IMR-90 (cell line): ENCODE results near the gene ZNF98. TPM values are rescaled to one million over a fixed set of nuclear protein-coding genes. Genes with fewer than 3 reads are reported as not detected.

ENCODE experiments used
- ATAC-seq: fragments of 200-7000 bp; cut with Tn5 transposase; 2 replicates; pipeline ENCODE4 v1.9.1; 2020; ENCODE audit warnings: low read depth, mild to moderate bottlenecking, moderate library complexity
- BruUV-seq: library from RNA; stranded (reverse); fragments of 400-500 nt; replicated peaks from 2 replicates; lab custom pipeline; 2021; lab: Mats Ljungman, UMichigan
- CTCF ChIA-PET: fragments of 300-600 bp; formaldehyde crosslinking; extraction: SDS; loops from one replicate; lab custom pipeline; 2021; ENCODE audit warnings: antibody characterized with exemption; lab: Yijun Ruan, JAX
- POLR2A ChIA-PET: fragments of 300-600 bp; sonication (Branson Sonifier 250); formaldehyde crosslinking; loops from one replicate; lab custom pipeline; 2022; ENCODE audit warnings: antibody characterized with exemption; ENCODE audit not compliant: unreplicated experiment; lab: Charles Lee
- DNase-seq: peaks from one replicate; pipeline ENCODE4 v3.0.0; 2013
- H2AFZ ChIP-seq: replicated peaks from 2 replicates; pipeline ENCODE3; 2013; ENCODE audit warnings: low read length, mild to moderate bottlenecking; ENCODE audit not compliant: poor library complexity
- H2AK5ac ChIP-seq: 2 replicates; pipeline ENCODE4 v1.6.1; 2013; ENCODE audit warnings: low read depth, low read length, inconsistent platforms
- H2AK9ac ChIP-seq: replicated peaks from 2 replicates; pipeline ENCODE3; 2013; ENCODE audit warnings: mild to moderate bottlenecking, low read depth, low read length, moderate library complexity; ENCODE audit not compliant: poor library complexity
- H2BK120ac ChIP-seq: 2 replicates; pipeline ENCODE4 v1.6.1; 2013; ENCODE audit warnings: low read depth, low read length, inconsistent platforms
- H2BK15ac ChIP-seq: 3 replicates; pipeline ENCODE4 v1.6.1; 2013; ENCODE audit warnings: low read depth, low read length, inconsistent platforms
- H2BK20ac ChIP-seq: 2 replicates; pipeline ENCODE4 v1.6.1; 2013; ENCODE audit warnings: low read depth, mild to moderate bottlenecking, inconsistent platforms, low read length, moderate library complexity
- H2BK5ac ChIP-seq: 2 replicates; pipeline ENCODE4 v1.6.1; 2013; ENCODE audit warnings: mild to moderate bottlenecking, low read depth, low read length, inconsistent platforms; ENCODE audit not compliant: poor library complexity, severe bottlenecking
- H3K14ac ChIP-seq: replicated peaks from 2 replicates; pipeline ENCODE4 v1.6.1; 2013; ENCODE audit warnings: low read depth, low read length, inconsistent platforms
- H3K18ac ChIP-seq: 2 replicates; pipeline ENCODE4 v1.6.1; 2013; ENCODE audit warnings: low read depth, low read length, control low read depth
- H3K23ac ChIP-seq: 2 replicates; pipeline ENCODE4 v1.6.1; 2013; ENCODE audit warnings: low read depth, low read length, inconsistent platforms
- H3K27ac ChIP-seq: 2 replicates; pipeline ENCODE4 v1.5.1; 2013; ENCODE audit warnings: mild to moderate bottlenecking, control low read depth, low read length; ENCODE audit not compliant: insufficient read depth
- H3K27me3 ChIP-seq: 2 replicates; pipeline ENCODE4 v1.6.1; 2013; ENCODE audit warnings: low read length; ENCODE audit not compliant: control insufficient read depth, insufficient read depth
- H3K36me3 ChIP-seq: 2 replicates; pipeline ENCODE4 v1.6.1; 2013; ENCODE audit warnings: low read length, mixed read lengths; ENCODE audit not compliant: control insufficient read depth, insufficient read depth
- H3K4ac ChIP-seq: 2 replicates; pipeline ENCODE4 v1.6.1; 2013; ENCODE audit warnings: low read depth, low read length, inconsistent platforms
- H3K4me1 ChIP-seq: 2 replicates; pipeline ENCODE4 v1.6.1; 2013; ENCODE audit warnings: low read length, mixed read lengths; ENCODE audit not compliant: control insufficient read depth, insufficient read depth
- H3K4me2 ChIP-seq: 2 replicates; pipeline ENCODE4 v1.6.1; 2013; ENCODE audit warnings: low read depth, mild to moderate bottlenecking, control low read depth, low read length, moderate library complexity
- H3K4me3 ChIP-seq: 2 replicates; pipeline ENCODE4 v1.5.1; 2013; ENCODE audit warnings: low read depth, mild to moderate bottlenecking, control low read depth, low read length, moderate library complexity; ENCODE audit not compliant: insufficient read depth
- H3K56ac ChIP-seq: 2 replicates; pipeline ENCODE4 v1.6.1; 2013; ENCODE audit warnings: low read length, inconsistent platforms; ENCODE audit not compliant: insufficient read depth; ENCODE audit errors: extremely low read depth
- H3K79me1 ChIP-seq, 2 experiments: 2 replicates each; pipeline ENCODE4 v1.6.1; 2013; ENCODE audit warnings: low read length in 2 of 2, inconsistent platforms in 1 of 2, low read depth in 1 of 2
- H3K9ac ChIP-seq: 2 replicates; pipeline ENCODE4 v1.6.1; 2013; ENCODE audit warnings: low read depth, low read length, control low read depth
- H3K9me1 ChIP-seq: 2 replicates; pipeline ENCODE4 v1.6.1; 2013; ENCODE audit warnings: low read length, inconsistent platforms; ENCODE audit not compliant: insufficient read depth
- H3K9me3 ChIP-seq: 2 replicates; pipeline ENCODE4 v1.6.1; 2013; ENCODE audit warnings: low read length; ENCODE audit not compliant: control insufficient read depth, insufficient read depth
- H4K20me1 ChIP-seq: 2 replicates; pipeline ENCODE4 v1.6.1; 2013; ENCODE audit warnings: low read length, inconsistent platforms; ENCODE audit not compliant: insufficient read depth
- H4K5ac ChIP-seq: 2 replicates; pipeline ENCODE4 v1.6.1; 2013; ENCODE audit warnings: mild to moderate bottlenecking, low read depth, low read length, control low read depth
- H4K8ac ChIP-seq, 2 experiments: 2 replicates each; pipeline ENCODE4 v1.6.1; 2013; ENCODE audit warnings: low read depth in 2 of 2, low read length in 2 of 2, control low read depth in 1 of 2, inconsistent platforms in 1 of 2
- H4K91ac ChIP-seq: 2 replicates; pipeline ENCODE4 v1.6.1; 2013; ENCODE audit warnings: low read depth, low read length, inconsistent platforms; ENCODE audit not compliant: insufficient read depth
- CHD1 ChIP-seq: IDR thresholded peaks from 2 replicates; pipeline ENCODE4 v1.6.1; 2012; ENCODE audit warnings: low read depth, low read length, improper control_type of control experiment
- POLR2A ChIP-seq: IDR thresholded peaks from 2 replicates; pipeline ENCODE4 v1.6.1; 2012; ENCODE audit warnings: mild to moderate bottlenecking, low read depth, low read length
- WGBS, 2 experiments: methylation state at CpG; one replicate each; pipeline versions ENCODE4 v1.1.5 to v1.1.7; 2013; ENCODE audit warnings: missing lambda C conversion rate in 2 of 2; ENCODE audit not compliant: insufficient read length in 1 of 2; ENCODE audit errors: extremely low coverage in 2 of 2; 5-methylcytosine and 5-hydroxymethylcytosine counted together
- dilution Hi-C: fragments of 300-500 bp; cut with HindIII; formaldehyde crosslinking; loops from one replicate; pipeline ENCODE4 v1.14.3; 2018; ENCODE audit warnings: low sequenced_read_pairs; ENCODE audit not compliant: unreplicated experiment
- in situ Hi-C: fragments of 300-500 bp; cut with MboI; formaldehyde crosslinking; loops from 3 replicates; pipeline ENCODE4 v1.14.3; 2019; ENCODE audit warnings: low sequenced_read_pairs, inconsistent platforms, mixed read lengths
- intact Hi-C: fragments of 100-400 bp; cut with micrococcal nuclease; formaldehyde crosslinking; loops from 2 replicates; pipeline ENCODE4 v1.10.0; 2022
- microRNA-seq, 2 experiments: library from miRNA; stranded (forward) in 1 of 2; unstranded in 1 of 2; fragments of 10-50 nt in 1 of 2; fragments of <30 nt in 1 of 2; gene quantifications in 1 of 2; microRNA quantifications in 1 of 2; one replicate each; pipeline versions ENCODE3 to v1.1.0; 2013 to 2020; ENCODE audit not compliant: insufficient read depth in 1 of 2, insufficient read length in 1 of 2, unreplicated experiment in 1 of 2
- polyA plus RNA-seq, 3 experiments: library from polyadenylated mRNA; depleted of rRNA; stranded (reverse); fragments of >200 nt; gene quantifications; 2 replicates each; pipeline ENCODE4 v1.2.3, GENCODE V29; 2012; ENCODE audit warnings: low replicate concordance in 1 of 3
- small RNA-seq, 5 experiments: library from RNA; depleted of rRNA; stranded (forward); fragments of <200 nt; gene quantifications; one replicate each; pipeline ENCODE3, GENCODE V24; 2012
- total RNA-seq: library from RNA; depleted of rRNA; stranded (reverse); fragments of >200 nt; gene quantifications from 2 replicates; pipeline ENCODE4 v1.2.3, GENCODE V29; 2012; rRNA removed

The ZNF98 gene
- total and polyA plus RNA-seq, 2 of the 4 experiments (the other 2 are of a cell fraction): not detected

DNA sequence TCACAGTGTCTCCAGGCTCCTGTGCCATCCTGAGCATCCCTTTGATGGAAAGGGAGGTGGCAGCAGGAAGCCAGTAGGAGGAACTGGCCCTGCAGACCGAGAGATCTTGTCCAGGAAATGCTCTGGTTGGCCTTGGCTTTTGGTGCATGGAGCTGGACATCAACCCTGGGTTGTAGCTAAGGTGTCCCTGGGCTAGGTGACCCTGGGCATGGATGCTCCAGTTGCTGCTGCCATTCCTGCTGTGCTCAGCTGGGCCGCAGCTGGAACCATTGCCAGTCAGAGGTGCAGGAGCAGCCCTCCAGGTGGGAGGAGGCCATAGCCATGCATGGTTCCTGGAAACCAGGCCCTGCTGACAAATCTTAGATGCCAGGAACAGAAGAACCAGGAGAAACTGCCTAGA lies 67.5 kb downstream of the ZNF98 start:
- H3K4me1 ChIP-seq: no peaks in the 10 kb centered on the region
- dilution Hi-C loops (no loop called here), in situ Hi-C loops (no loop called here), intact Hi-C loops (no loop called here)
- no peak overlapping the region for H2AFZ ChIP-seq
- no peak overlapping the region for H2BK20ac ChIP-seq
- H3K9ac ChIP-seq: no peak overlapping the region
- no peaks in the 10 kb centered on the region for H3K27me3 ChIP-seq
- no peak overlapping the region for H3K4me3 ChIP-seq
- peaks cover 19% of the 10 kb centered on the region for H3K9me3 ChIP-seq
- no peak overlapping the region for H2BK5ac ChIP-seq
- no peaks in the 10 kb centered on the region for H4K20me1 ChIP-seq
- no peaks in the 10 kb centered on the region for H3K36me3 ChIP-seq
- no peak overlapping the region for H3K27ac ChIP-seq
- H3K4me2 ChIP-seq: no peak overlapping the region
- H3K56ac ChIP-seq: no peak overlapping the region
- no peak overlapping the region for H3K18ac ChIP-seq
- no peak overlapping the region for H3K23ac ChIP-seq
- ATAC-seq: no peak
- WGBS, 2 experiments: 0% methylated on average over 1 of the region's 2 CpGs; no CpG with 5 or more reads in 1 of the 2 experiments
- H3K79me1 ChIP-seq: no peaks in the 10 kb centered on the region
- H4K8ac ChIP-seq: no peak overlapping the region
- H2BK15ac ChIP-seq: no peak overlapping the region
- H2AK9ac ChIP-seq: no peak overlapping the region
- no peak for DNase-seq
- CTCF ChIA-PET: no interaction called here
- BruUV-seq: no TSS peak
- no peak overlapping the region for H2AK5ac ChIP-seq
- H2BK120ac ChIP-seq: no peak overlapping the region
- no peak overlapping the region for H3K4ac ChIP-seq
- no peak for TF ChIP-seq CHD1
- TF ChIP-seq POLR2A: no peak
- no peaks in the 10 kb centered on the region for H3K9me1 ChIP-seq
- no peak overlapping the region for H4K5ac ChIP-seq
- no peak overlapping the region for H3K14ac ChIP-seq
- H4K91ac ChIP-seq: no peak overlapping the region
- POLR2A ChIA-PET: no interaction called here

Small RNA genes within 50 kb of the gene (microRNA-seq; reads per million reads assigned to microRNA genes)
- not detected for gene AC011494.1 (ENCODE audit: insufficient read depth, insufficient read length)

Small RNA genes within 50 kb of the gene (small RNA-seq; reads per million reads assigned to genes)
- gene AC011494.1: 0 reads per million in 5 experiments

Other genes starting within 250 kb of the ZNF98 start
- gene ZNF676, start 225.4 kb downstream of the ZNF98 start, total RNA-seq: not detected in 2 replicates
- gene ZNF676, start 225.4 kb downstream of the ZNF98 start, polyA plus RNA-seq (2012; rRNA removed): not detected in 2 replicates
- not detected in 2 replicates for gene ZNF729, start 135.9 kb downstream of the ZNF98 start, total RNA-seq
- not detected in 2 replicates for gene ZNF729, start 135.9 kb downstream of the ZNF98 start, polyA plus RNA-seq (2012; rRNA removed)
- 1.3 and 1.4 TPM in 2 replicates for gene ZNF492, start 212.0 kb upstream of the ZNF98 start, total RNA-seq
- 0.14 and 0.19 TPM in 2 replicates for gene ZNF492, start 212.0 kb upstream of the ZNF98 start, polyA plus RNA-seq (2012; rRNA removed)